ENCODE measurements around the gene ASCC1. TPM values are rescaled to one million over a fixed set of nuclear protein-coding genes. Genes with fewer than 3 reads are reported as not detected.
A peak's percentile ranks its signal among the peaks of the same experiment; 100 is the strongest.

The ASCC1 gene
- total RNA-seq, 2 experiments from 2014 or later, result 61.6 to 66.2 TPM

GRCh38 chr10:72058347-72058898 is 157.7 kb downstream of the ASCC1 start:
- DNase-seq, result no peak
- H3K4me3 Mint-ChIP-seq, result no peak overlapping the region
- no peaks in the 10 kb centered on the region for H3K27me3 Mint-ChIP-seq
- CTCF ChIA-PET, result interaction anchor here (1.2 to 7.4 kb wide), 4 partner anchors 9 to 162 kb away, joined by 3 to 72 read pairs (median 9); no protein-coding TSS in a partner anchor
- peaks cover 32% of the 10 kb centered on the region for H3K4me1 Mint-ChIP-seq (ENCODE audit: low read depth)
- POLR2A ChIA-PET, result interaction anchor here (1.0 to 2.9 kb wide), 4 partner anchors 8 to 260 kb away, joined by 3 to 13 read pairs (median 4); no protein-coding TSS in a partner anchor
- TF ChIP-seq CTCF (IDR thresholded peaks at IDR 0.05), result no peak
- H3K27ac Mint-ChIP-seq, result peak overlapping the region; percentile 69
- ATAC-seq, result no peak
- intact Hi-C loops (cut with micrococcal nuclease), result no loop called here
- H3K9me3 Mint-ChIP-seq, result no peaks in the 10 kb centered on the region
- H3K36me3 Mint-ChIP-seq (ENCODE audit: low read depth), result peaks cover 11% of the 10 kb centered on the region

- intact Hi-C loops (cut with micrococcal nuclease), result no loop called here
- ChIA-PET CTCF (interaction anchor here (1.1 to 7.4 kb wide), 2 partner anchors 7 to 166 kb away, joined by 3 to 72 read pairs; no protein-coding TSS in a partner anchor), POLR2A (interaction anchor here (0.6 to 2.9 kb wide), 8 partner anchors 8 to 279 kb away, joined by 3 to 13 read pairs (median 4); no protein-coding TSS in a partner anchor)
- TF ChIP-seq CTCF (IDR thresholded peaks at IDR 0.05), result no peak
- no peak for ATAC-seq
- Mint-ChIP-seq H3K27me3 (no peaks in the 10 kb centered on the region), H3K4me1 (ENCODE audit: low read depth) (peaks cover 31% of the 10 kb centered on the region), H3K4me3 (no peak overlapping the region), H3K9me3 (no peaks in the 10 kb centered on the region), H3K27ac (no peak overlapping the region), H3K36me3 (ENCODE audit: low read depth) (peaks cover 5% of the 10 kb centered on the region)
- no peak for DNase-seq
Measured at GRCh38 chr10:72056932-72057751, 158.9 kb downstream of the ASCC1 start.

GRCh38 chr10:72056113-72056512 is 160.0 kb downstream of the ASCC1 start:
- Mint-ChIP-seq H3K9me3 (no peaks in the 10 kb centered on the region), H3K4me3 (no peak overlapping the region), H3K36me3 (ENCODE audit: low read depth) (peaks cover 3% of the 10 kb centered on the region), H3K4me1 (ENCODE audit: low read depth) (peaks cover 31% of the 10 kb centered on the region), H3K27me3 (no peaks in the 10 kb centered on the region), H3K27ac (no peak overlapping the region)
- ATAC-seq, result no peak
- no peak for DNase-seq
- intact Hi-C loops (cut with micrococcal nuclease), result no loop called here
- ChIA-PET POLR2A (no interaction called here), CTCF (interaction anchor here (1.7 kb wide), 1 partner anchor 281 kb away, joined by 6 read pairs; no protein-coding TSS in a partner anchor)
- TF ChIP-seq CTCF (IDR thresholded peaks at IDR 0.05), result no peak

- Mint-ChIP-seq H3K27me3 (no peaks in the 10 kb centered on the region), H3K4me1 (ENCODE audit: low read depth) (peaks cover 23% of the 10 kb centered on the region), H3K4me3 (no peak overlapping the region), H3K27ac (no peak overlapping the region), H3K36me3 (ENCODE audit: low read depth) (no peaks in the 10 kb centered on the region), H3K9me3 (no peaks in the 10 kb centered on the region)
- ATAC-seq, result no peak
- DNase-seq, result no peak
- ChIA-PET CTCF (interaction anchor here (0.9 kb wide), 1 partner anchor 284 kb away, joined by 3 read pairs; no protein-coding TSS in a partner anchor), POLR2A (interaction anchor here (0.6 to 1.3 kb wide), 2 partner anchors 291 to 321 kb away, joined by 3 to 4 read pairs; no protein-coding TSS in a partner anchor)
- intact Hi-C loops (cut with micrococcal nuclease), result no loop called here
- TF ChIP-seq CTCF (IDR thresholded peaks at IDR 0.05), result no peak
Measured at GRCh38 chr10:72053690-72054089, 162.4 kb downstream of the ASCC1 start.

Measured in activated CD8-positive, alpha-beta T cell treated with anti-CD3 and anti-CD28 coated beads for 36 hours (primary cell).